GM18873 (cell line): Measurements from ENCODE around the gene CDK9.
"Not testable (repeated sequence)": the region's sequence is repeated elsewhere in the genome, so short reads cannot be mapped to it uniquely, and the experiment has no call there.

Experiments
- ATAC-seq: cut with Tn5 transposase; IDR thresholded peaks from one replicate; pipeline ENCODE4 v1.9.1; 2021; ENCODE audit warnings: mild to moderate bottlenecking, moderate library complexity, moderate number of reproducible peaks; ENCODE audit not compliant: unreplicated experiment, low FRiP score

CDK9 gene

DNA sequence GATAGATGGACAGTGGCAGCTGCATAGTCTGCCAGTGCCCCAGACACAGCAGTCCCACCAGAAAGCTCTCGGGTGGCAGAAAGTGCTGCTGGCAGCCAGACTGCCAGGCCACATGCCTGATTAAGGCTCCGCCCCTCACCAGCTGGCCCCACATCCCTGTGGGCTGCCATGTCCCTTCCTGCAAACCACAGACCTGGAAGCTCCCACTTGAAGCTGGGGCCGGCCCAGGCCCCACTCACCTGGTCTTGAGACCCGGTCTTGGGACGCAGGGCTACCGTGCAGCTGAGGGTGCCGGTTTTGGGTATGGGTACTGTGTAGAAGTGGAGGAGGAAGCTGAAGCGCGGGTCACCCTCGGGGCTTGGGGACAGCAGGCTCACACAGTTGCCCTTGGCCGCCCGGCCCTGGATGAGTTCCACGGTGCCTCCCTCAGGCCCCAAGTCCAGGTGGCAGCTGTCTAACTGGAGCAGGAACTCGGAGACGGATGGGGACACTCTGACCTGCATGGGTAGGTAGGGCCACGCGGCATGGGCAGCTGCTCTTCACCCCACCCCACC lies 32.1 kb downstream of the CDK9 start:
- no peak for ATAC-seq

DNA sequence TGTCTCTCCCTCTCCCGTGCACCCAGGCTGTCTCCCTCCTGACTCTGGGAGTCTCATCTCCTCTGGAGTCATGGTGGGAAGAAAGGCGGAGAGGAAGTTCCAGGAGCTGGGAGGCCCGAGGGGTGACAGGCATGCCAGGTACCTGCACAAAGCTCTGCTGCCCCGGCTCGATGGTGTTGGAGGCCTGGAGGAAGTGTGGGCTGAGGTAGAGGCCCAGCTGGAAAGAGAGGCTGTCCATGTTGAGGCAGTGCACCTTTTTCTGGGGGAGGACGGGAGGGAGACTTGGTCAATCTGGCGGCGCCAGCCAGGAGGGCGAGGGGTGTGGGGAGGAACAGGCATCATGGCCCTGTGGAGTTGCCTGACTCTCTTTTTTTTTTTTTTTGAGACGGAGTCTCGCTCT lies 32.7 kb downstream of the CDK9 start:
- ATAC-seq: no peak

DNA sequence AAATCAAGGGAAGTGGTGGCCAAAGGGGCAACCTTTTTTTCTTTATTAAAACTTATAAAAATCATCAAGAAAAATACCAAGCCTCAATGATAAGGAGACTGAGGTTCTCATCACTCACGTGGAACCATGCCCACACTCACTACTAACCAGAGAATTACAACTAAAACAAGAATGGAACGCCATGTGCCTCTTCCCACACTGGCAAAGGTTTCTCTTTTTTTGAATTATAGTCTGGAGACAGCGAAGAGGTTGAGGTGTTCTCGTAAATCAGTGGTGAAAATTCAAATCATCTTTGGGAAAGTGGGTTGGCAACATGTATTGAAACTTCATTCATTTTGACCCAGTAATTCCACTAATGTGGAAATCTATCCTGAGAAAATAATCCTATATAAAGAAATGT lies 36.3 kb downstream of the CDK9 start:
- ATAC-seq: no peak

DNA sequence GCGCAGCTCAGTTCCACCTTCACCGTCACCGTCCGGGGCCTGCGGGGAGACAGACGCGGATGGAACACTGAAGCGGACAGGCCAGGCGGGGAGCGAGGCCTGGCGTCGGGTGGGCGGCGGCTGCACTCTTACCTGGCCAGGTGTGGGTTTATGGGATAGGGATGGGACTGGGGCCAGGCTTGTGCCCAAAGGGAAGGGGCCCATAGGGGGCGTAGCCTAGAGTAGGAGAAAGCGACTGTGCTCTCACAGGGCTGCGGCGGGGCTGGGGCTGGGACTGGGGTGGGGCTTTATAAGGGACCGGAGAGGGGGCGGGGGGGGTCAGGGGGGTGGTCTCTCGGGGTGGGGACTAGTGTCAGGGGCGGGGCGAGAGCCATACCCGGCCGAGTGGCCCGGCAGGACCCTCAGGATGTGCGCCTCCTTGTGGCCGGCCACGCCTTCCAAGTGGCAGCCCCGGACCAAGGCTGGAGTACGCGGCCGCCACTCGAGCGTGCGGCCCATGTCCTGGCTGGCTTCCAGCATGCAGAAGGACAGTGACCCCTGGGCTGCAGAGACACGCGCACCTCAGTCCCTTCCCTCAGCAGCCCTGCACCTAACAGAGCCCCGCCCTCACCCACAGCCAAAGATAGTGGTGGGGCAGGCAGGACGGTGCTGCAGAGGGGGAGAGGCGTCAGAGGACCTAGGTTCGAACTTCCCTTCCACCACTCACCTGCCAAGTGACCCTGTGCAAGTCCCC lies 39.7 kb downstream of the CDK9 start:
- ATAC-seq: no peak

DNA sequence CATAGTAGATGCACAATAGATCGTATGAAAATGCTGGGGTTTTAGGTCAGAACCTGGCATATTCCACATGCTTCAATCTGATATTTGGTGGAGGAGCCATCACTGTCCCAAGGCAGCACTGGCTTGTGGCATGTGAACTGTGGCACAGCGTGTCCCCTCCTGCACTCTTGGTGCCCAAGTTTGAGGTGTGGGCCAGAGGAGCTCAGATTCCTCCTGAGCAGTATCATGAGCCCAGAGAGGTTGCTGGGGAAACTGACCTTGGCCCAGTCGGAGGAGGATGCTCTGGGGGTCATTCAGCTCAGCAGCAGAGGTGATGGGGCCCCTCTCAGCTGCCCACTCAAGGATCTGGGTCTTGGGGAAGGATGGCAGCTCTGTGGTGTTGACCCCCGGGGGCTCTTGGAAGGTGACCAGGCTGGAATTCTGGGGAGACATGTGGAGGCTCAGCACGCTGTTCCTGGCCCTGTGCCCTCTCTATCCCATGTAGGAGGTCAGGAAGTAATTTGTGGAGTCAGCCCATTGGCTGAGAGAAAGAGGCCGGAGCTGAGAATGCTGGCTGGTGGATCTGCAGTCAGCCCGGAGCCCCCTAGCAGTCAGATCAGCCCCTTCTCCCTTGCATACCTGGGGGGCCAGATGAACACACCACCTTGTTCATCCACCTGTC lies 40.5 kb downstream of the CDK9 start:
- no peak for ATAC-seq

DNA sequence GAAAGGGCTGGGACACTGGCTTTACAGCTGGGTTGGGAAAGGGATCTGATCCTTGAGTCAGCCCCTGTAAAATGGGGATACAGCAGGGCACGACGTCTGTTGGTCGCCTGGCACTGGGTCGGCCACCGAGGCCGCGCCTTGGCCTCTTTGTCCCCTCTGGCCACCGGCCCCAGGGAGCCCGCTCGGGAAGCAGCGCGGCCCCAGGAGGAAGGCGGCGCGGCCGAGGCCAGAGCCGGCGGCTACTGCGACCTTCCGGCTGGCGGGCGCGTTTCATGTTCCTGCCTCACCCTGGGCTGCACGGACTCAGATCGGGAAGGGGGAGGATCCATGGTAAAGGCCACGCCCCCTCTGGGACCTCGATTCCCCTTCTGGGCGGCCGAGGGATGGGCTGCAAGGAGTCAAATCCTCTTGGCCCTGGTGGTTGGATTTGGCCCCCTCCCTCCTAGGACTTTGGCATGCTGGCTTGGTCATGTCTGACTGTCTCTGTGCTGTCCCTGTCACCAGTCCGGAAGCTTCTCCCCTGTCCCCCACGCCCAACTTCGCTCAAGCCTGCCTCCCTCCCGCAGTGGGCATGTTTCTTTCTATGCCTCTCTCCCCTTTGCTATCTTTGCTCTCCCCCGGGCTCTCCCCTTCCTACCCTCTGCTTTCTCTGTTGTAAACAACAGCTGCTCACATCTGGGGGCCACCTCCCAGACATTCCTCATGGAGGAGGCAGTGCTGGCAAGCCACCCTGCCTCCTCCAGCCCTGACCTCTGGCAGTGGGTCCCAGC lies 42.6 kb downstream of the CDK9 start:
- ATAC-seq: no peak

DNA sequence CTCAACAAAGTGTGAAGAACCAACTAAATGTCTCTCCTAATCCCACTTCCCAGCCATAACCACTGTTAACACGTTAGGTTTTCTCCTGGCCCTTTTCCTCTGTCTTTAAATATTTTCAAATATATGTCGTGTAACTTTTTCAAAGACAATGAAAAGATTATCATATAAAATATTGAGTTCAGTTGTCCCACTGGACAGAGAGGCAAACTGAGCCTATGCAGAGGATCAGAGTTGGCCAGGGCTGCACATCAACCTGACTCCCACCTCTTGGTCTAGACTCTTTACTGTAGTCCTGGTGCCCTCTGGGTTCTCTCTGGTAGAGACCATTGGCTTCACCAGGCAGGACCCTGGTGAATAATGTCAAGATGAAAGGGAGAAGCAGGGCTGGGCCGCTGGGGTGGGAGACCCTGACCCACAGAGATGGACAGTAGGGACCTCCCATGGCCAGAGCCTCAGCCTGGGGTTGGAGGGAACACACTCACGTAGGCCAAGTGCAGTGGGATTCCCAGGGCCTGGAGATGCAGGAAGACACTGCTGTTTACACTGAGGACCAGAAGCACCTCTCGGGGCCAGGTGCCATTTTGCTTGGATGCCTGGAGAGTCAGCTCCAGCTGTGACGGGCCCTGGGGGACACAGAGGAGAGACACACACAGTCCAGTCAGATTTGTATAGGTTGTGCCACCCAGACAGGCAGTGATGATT lies 43.5 kb downstream of the CDK9 start:
- ATAC-seq: no peak

DNA sequence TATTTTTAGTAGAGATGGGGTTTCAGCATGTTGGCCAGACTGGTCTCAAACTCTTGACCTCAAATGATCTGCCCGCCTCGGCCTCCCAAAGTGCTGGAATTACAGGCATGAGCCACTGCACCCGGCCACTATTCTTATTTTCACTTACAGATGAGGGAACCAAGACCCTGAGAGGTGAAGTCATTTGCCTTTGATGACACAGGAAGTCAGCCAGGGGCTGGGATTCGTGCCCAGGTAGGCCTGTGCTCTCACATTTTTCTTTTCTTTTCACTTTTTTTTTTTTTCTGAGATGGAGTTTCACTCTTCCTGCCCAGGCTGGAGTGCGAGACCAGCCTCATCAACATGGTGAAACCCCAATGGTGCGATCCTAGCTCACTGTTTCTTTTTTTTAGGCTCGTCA lies 46.4 kb downstream of the CDK9 start:
- ATAC-seq: no peak

DNA sequence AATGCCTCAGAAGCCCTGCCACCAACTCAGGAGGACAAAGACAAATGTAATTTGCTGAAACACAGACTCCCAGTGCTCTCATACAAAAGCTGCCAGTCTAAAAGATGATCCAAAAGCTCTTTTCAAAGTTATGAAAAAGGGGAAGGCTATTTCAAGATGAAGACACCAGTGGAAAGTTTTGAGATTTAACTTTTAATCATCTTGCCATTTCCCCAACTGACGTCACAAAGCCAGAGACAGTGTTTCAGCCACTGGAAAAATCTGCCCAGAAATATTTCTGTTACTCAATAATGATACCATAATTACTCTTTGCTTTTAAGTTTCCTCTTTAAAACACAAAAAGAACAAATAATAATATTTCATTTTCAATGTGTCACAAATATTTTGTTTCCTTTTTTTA lies 47.7 kb downstream of the CDK9 start:
- no peak for ATAC-seq

DNA sequence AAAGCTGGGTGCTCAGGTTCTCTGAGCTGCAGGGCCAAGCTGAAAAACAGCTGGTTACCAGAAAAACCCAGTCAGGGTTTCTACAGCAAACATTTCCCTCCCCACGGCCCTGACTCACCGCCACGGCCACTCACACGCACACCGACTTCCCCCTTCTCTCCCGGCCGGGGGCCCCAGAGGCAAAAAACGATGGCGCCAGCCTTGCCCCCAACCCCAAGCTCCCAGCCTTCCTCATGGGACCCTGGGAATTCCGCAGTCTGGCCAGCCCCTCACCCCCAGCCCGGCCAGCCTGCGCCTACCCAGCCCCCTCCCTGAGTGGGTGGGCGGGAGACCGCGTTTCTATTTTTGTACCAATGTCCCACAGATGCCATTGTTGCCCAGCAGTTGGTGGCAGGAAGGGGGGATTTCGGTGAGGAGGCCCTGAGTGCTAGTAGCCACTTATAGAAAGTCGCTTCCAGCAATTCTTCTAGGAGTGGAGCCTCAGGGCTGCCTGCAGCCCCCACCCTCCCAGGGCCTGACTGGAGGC lies 50.2 kb downstream of the CDK9 start:
- ATAC-seq: no peak

DNA sequence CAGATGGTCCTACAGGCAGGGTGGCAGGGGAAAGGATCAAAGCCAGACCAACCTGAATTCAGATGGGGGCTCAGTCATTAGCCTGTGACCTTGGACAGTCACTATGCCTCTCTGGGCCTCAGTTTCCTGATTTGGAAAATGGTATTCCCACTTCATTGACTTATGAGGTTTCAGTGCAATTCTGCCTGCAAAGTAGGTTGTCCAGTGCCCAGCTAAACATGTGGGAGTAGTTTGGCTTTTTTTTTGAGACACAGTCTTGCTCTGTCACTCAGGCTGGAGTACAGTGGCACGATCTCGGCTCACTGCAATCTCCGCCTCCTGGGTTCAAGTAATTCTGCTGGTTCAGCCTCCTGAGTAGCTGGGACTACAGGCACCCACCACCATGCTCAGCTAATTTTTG lies 50.7 kb downstream of the CDK9 start:
- not testable (repeated sequence) for ATAC-seq

DNA sequence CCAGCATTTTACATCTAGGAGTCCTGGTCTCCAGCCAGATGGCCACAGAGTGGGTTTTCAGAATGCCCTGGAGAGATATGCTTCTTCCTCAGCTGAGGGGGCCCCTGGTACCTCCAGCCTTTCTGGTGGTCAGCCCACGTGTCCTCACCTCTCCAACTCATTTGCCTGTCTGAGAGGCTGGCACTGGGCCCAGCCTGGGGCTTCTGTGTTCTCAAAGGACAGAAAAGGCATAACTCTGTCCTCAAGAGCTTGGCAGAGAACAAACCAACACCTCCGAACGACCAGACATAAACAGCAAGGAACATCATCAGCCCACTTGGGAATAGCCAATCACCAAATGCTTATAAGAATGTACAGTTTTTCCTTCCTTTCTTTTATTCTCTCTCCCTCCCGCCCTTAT lies 51.5 kb downstream of the CDK9 start:
- ATAC-seq: no peak

DNA sequence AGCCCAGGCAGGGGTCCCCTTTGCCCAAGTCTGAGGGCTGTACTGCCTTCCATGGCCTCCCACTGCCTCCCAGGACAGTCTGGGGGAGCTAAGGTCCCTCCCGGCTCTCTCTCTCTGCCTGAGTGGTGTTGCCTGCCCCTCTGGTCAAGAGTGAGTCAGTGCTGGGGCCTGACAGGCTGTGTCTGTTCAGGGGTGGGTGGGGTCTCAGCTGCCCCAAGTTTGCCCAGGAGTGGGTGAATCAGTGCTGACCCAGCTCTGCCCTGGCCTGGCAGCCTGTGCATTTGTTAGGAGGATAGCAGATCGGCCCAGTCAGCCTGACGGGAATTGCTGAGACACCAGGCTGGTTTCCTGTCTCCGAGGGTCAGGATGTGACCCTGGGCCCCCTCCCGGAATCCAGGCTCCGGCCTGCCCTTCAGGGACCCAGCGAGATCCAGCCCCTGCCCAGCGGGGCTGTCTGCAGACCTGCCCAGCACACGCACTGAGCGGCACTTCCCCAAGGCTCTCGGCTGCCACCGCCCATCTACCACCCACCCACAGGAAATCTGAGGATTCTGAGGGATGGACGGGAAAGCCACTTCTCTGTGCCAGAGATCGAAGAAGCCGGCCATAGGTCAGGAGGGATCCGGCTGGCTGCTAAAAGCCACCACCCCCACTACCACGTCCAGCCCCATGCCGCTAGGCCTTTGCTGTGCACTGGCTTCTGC lies 52.7 kb downstream of the CDK9 start:
- ATAC-seq: no peak
